DMS 273 treated with DMSO at 0.1 percent for 48 hours (cell line): Measurements from ENCODE around the gene CDC42.

Experiments used
- DNase-seq: peaks from one replicate; lab custom pipeline; 2025; lab: John Stamatoyannopoulos, UW

The CDC42 gene

GRCh38 chr1:22128392-22128791 lies 75.9 kb downstream of the CDC42 start:
- DNase-seq: no peak

- no peak for DNase-seq
Observed at GRCh38 chr1:22129501-22130117, 77.1 kb downstream of the CDC42 start.

- DNase-seq: no peak
Observed at GRCh38 chr1:22131062-22131461, 78.6 kb downstream of the CDC42 start.

GRCh38 chr1:22131875-22132486 lies 79.5 kb downstream of the CDC42 start:
- DNase-seq: no peak

DNA sequence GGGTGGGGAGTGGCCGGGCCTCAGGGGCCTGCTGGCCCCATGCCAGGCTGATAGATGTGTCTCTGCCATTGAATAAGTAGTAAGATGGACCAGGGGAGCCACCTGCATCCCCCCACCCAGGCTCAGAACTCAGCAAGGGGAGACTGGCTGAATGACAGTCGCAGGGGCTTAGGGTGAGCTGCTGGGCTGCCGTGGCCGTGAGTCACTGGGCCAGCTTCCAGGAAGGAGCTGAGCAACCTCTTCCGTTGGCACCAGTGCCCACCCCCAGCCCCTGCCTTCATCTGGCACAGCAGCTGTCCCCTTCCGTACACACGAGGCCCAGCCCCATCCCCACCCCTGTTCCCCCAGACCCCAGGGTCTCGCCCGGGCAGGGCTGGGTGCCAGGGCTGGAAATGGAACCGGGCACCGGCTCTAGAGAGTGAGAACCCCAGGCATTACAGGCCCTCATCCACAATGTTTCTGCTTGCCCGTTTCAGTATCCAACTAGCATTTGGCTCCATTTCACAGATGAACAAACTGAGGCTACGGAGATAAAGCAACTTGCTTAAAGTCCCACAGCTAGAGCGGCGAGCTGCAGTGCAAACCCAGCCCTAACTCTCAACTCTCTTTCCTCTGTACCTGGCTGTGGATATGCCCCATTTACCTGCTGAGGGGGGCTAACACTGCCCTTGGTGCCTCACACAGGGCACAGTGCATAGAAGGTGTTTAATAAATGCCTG lies 80.2 kb downstream of the CDC42 start:
- no peak for DNase-seq

GRCh38 chr1:22133247-22133930 lies 80.9 kb downstream of the CDC42 start:
- DNase-seq: peak; percentile 52

- no peak for DNase-seq
Observed at GRCh38 chr1:22133931-22134324, 81.4 kb downstream of the CDC42 start.

GRCh38 chr1:22137004-22137720 lies 84.7 kb downstream of the CDC42 start:
- no peak for DNase-seq

DNA sequence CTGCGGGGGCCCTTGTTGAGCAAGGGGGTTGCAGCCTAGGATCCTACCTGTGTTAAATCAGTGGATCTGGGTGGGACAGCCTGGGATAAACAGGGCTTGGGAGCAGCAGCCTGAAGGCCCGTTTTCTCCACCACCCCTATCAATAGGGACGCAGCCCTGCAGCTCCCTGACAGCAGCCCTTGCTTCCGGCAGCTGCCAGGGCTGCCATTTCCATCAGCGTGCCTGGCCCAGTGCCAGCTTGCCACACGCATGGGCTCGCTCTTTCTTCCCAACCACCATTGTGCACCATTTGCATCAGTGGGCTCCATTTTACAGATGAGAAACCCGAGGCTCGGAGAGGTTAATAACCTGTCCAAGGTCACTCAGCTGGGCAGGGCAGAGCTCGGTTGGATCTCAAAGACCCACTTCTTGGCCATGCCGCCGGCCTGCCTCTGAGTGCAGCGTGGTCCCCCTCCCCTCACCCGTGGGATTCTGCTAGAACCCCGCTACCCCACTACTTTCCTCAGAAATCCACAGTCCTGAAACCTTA lies 86.6 kb downstream of the CDC42 start:
- no peak for DNase-seq

- no peak for DNase-seq
Observed at GRCh38 chr1:22139817-22140216, 87.3 kb downstream of the CDC42 start.
